Chondrocyte (in vitro differentiated cells): ENCODE results near the gene FAM200B. TPM values are rescaled to one million over a fixed set of nuclear protein-coding genes. Genes with fewer than 3 reads are reported as not detected.

ENCODE experiments used
- DNase-seq: peaks from one replicate; pipeline ENCODE4 v3.0.0; 2021; ENCODE audit warnings: mixed read lengths, low spot score
- H3K27ac Mint-ChIP-seq: one replicate; pipeline ENCODE4 v1.8.0; 2021; ENCODE audit warnings: mild to moderate bottlenecking, moderate library complexity, mixed read lengths; ENCODE audit not compliant: unreplicated experiment
- H3K27me3 Mint-ChIP-seq: 2 replicates; pipeline ENCODE4 v1.8.0; 2021; ENCODE audit warnings: low read depth, mixed read lengths
- H3K36me3 Mint-ChIP-seq: 2 replicates; pipeline ENCODE4 v1.8.0; 2021; ENCODE audit warnings: low read depth, mixed read lengths
- H3K4me1 Mint-ChIP-seq: 2 replicates; pipeline ENCODE4 v1.8.0; 2021; ENCODE audit warnings: low read depth, mild to moderate bottlenecking, mixed read lengths
- H3K4me3 Mint-ChIP-seq: one replicate; pipeline ENCODE4 v1.8.0; 2021; ENCODE audit warnings: mild to moderate bottlenecking, moderate library complexity, mixed read lengths; ENCODE audit not compliant: unreplicated experiment
- H3K9me3 Mint-ChIP-seq: 2 replicates; pipeline ENCODE4 v1.8.0; 2021; ENCODE audit warnings: low read depth, mixed read lengths
- total RNA-seq: library from RNA; stranded (reverse); gene quantifications from 3 replicates; pipeline ENCODE4 v1.2.1, GENCODE V29; 2021
- TF ChIP-seq, protein P1 (sequence below): fragments of 200-600 bp; sonication (generic); IDR thresholded peaks from 2 replicates; pipeline ENCODE4 v1.5.0; 2021; ENCODE audit warnings: antibody characterized with exemption, mild to moderate bottlenecking, moderate library complexity

FAM200B gene
- total RNA-seq, 1 donor from 2014 or later = 31.8 TPM

DNA sequence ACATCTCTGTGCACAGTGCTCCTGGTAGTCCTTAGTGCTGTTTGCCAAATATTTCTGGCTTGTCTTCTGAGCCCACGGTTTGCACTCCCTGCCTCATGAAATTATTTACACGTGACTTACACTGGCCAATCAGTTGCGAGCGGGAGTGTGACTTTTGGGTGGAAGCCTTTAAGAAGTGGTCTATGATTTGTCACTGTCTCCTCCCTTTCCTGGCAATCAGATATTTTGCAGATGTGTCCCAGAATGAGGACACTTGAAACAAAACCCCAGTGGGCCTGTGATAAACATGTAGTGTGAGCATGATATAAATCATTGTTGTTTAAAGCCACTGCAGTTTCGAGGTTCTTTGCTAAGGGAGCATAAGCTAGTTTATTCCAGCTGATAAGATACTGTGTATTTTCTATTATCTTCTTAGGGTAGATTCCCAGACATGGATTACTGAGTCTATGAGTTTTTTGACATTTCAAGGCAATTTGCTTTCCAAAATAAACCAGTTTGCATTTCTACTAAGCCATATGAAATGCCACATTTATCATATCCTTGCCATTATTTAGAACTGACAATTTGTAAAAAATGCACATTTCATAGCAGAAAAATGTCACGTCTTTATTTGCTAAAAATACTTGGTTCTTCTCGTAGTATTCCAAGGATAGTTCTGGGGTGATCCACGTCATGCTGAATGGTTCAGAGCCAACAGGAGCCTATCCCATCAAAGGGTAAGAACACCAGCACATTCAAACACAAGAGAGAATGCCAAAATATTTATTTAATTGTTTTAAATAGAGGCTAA is 33.2 kb downstream of the FAM200B start:
- Mint-ChIP-seq H3K4me1 (peaks cover 43% of the 10 kb centered on the region), H3K36me3 (no peaks in the 10 kb centered on the region), H3K9me3 (no peaks in the 10 kb centered on the region), H3K27me3 (no peaks in the 10 kb centered on the region), H3K27ac (peak overlapping the region; percentile 37), H3K4me3 (no peak overlapping the region)
- DNase-seq = no peak
- TF ChIP-seq, protein P1, sequence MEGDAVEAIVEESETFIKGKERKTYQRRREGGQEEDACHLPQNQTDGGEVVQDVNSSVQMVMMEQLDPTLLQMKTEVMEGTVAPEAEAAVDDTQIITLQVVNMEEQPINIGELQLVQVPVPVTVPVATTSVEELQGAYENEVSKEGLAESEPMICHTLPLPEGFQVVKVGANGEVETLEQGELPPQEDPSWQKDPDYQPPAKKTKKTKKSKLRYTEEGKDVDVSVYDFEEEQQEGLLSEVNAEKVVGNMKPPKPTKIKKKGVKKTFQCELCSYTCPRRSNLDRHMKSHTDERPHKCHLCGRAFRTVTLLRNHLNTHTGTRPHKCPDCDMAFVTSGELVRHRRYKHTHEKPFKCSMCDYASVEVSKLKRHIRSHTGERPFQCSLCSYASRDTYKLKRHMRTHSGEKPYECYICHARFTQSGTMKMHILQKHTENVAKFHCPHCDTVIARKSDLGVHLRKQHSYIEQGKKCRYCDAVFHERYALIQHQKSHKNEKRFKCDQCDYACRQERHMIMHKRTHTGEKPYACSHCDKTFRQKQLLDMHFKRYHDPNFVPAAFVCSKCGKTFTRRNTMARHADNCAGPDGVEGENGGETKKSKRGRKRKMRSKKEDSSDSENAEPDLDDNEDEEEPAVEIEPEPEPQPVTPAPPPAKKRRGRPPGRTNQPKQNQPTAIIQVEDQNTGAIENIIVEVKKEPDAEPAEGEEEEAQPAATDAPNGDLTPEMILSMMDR = no peak

DNA sequence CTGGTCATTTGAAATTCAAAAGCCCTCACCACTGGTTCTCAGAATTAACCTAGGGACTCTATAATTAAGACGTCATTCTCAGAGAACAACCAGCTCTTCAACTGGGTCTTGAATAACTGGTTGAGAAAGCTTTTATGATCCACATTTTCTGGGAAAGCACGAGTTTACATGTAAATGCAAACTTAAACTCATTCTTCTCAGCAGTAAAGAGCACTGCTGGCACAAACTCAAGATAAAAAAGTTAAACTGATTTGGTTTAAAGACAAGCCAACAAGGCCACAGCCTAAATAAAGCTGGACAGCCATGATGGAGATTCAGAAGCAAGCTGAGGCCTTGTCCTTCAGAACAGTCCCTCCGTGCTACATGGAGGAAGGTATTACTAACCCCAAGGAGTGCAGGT is 34.5 kb downstream of the FAM200B start:
- TF ChIP-seq, protein P1 = no peak
- peaks cover 43% of the 10 kb centered on the region for H3K4me1 Mint-ChIP-seq
- no peaks in the 10 kb centered on the region for H3K36me3 Mint-ChIP-seq

DNA sequence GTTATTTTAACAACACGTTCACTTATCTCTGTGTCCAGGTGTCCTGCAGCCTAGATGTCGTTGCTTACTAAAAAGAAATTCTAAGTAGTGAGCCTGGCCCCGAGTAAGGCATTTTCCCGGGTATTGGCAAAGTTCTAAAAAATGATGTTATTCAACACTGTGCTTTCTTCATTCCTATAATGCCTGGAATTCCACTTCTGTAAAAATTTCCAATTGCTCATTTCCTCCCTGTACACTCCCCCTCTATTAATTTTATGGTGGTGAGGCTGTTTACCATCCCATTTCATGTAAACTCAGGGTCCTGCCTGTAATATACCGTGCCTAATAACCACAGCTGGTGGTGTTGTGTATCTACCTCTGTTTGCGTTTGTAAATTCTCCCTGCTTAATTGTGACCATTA is 35.5 kb downstream of the FAM200B start:
- H3K36me3 Mint-ChIP-seq = no peaks in the 10 kb centered on the region
- no peaks in the 10 kb centered on the region for H3K9me3 Mint-ChIP-seq
- DNase-seq = no peak
- peak overlapping the region; percentile 62 for H3K27ac Mint-ChIP-seq
- no peaks in the 10 kb centered on the region for H3K27me3 Mint-ChIP-seq
- peak overlapping the region; percentile 28 for H3K4me3 Mint-ChIP-seq
- TF ChIP-seq, protein P1 = no peak
- peaks cover 43% of the 10 kb centered on the region for H3K4me1 Mint-ChIP-seq

More for the DNA sequence above, 34.5 kb downstream of the FAM200B start:
- H3K27ac Mint-ChIP-seq = no peak overlapping the region
- no peaks in the 10 kb centered on the region for H3K27me3 Mint-ChIP-seq
- H3K4me3 Mint-ChIP-seq = no peak overlapping the region
- DNase-seq = no peak
- no peaks in the 10 kb centered on the region for H3K9me3 Mint-ChIP-seq

DNA sequence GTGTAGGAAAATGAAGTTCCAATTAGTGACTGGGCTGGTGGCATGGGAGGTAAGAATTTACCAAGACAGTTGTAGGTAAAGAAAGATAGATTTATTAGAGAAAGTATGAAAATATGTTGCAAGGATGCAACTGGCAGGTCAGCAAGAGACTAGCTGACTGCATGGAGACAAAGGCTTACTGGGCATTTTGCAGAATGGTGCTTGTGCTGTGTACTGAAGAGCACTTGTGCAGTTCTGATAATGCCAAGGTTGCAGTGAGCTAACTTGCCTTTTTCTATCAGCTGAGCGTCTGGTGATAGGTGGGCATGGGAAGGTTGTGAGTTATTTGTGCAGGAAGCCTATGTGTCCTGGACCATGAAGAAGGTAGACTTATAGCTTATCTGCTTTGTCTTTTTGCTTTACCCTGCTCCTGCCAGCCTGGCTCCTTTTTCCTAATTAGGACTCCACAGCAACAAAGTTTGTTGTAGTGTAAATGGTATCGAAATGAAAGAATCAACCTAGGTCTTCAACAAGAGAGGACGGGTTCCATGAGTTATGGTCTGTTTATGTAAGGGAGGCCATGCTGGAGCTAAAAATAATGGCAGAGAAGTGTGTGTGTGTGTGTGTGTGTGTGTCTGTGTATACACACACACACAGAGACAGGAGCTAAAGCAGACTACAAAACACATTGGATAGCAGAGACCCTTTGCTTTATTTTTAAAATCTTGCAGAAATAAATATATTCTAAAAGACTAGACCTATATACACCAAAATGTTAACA is 36.2 kb downstream of the FAM200B start:
- Mint-ChIP-seq H3K4me1 (peaks cover 43% of the 10 kb centered on the region), H3K27me3 (no peaks in the 10 kb centered on the region), H3K27ac (peak overlapping the region; percentile 62), H3K9me3 (no peaks in the 10 kb centered on the region), H3K4me3 (no peak overlapping the region), H3K36me3 (no peaks in the 10 kb centered on the region)
- DNase-seq = no peak
- TF ChIP-seq, protein P1 = no peak

DNA sequence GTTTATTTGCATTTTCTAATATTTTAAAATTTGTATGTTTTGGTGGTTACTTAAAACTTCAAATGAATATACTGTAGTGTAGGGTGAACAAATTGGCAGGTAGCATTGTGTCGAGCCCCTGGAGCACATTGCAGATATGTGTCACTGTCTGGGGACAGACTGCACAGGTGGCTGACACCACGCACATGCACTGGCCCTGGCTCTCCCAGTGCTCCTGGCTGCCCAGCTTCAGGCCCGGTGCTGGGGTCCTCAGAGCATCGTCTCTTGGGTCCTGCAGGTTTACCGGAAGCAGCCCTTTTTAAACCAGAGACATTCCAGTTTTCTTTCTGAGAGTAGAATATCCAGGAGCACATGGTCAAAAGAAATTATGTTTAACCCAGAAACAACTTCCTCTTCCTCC is 36.8 kb downstream of the FAM200B start:
- no peaks in the 10 kb centered on the region for H3K36me3 Mint-ChIP-seq
- H3K9me3 Mint-ChIP-seq = no peaks in the 10 kb centered on the region
- TF ChIP-seq, protein P1 = no peak
- no peak overlapping the region for H3K4me3 Mint-ChIP-seq
- no peak overlapping the region for H3K27ac Mint-ChIP-seq
- H3K27me3 Mint-ChIP-seq = no peaks in the 10 kb centered on the region
- DNase-seq = no peak
- H3K4me1 Mint-ChIP-seq = peaks cover 49% of the 10 kb centered on the region
